Liver (tissue), 9 donors: ENCODE data around the gene CYP2B6. TPM values are rescaled to one million over a fixed set of nuclear protein-coding genes. Genes with fewer than 3 reads are reported as not detected.

Source experiments
- DNase-seq: peaks from one replicate; pipeline ENCODE4 v3.0.0-alpha.2; 2017; ENCODE audit warnings: low spot score
- H3K27ac ChIP-seq, 2 donors: one replicate each; pipeline ENCODE4 v1.7.0; 2013; ENCODE audit warnings: inconsistent platforms in 2 of 2, low read length in 2 of 2, control low read depth in 1 of 2, low read depth in 1 of 2, mild to moderate bottlenecking in 1 of 2
- H3K27me3 ChIP-seq, 4 donors: one replicate each; pipeline versions ENCODE4 v1.6.1 to v1.7.0; 2013; ENCODE audit warnings: low read length in 3 of 4, inconsistent platforms in 1 of 4, mild to moderate bottlenecking in 1 of 4, moderate library complexity in 1 of 4; ENCODE audit not compliant: control insufficient read depth in 4 of 4, insufficient read depth in 4 of 4
- H3K36me3 ChIP-seq, 4 donors: one replicate each; pipeline versions ENCODE4 v1.6.1 to v1.7.0; 2013; ENCODE audit warnings: low read length in 3 of 4, mild to moderate bottlenecking in 3 of 4, low read depth in 1 of 4, moderate library complexity in 1 of 4; ENCODE audit not compliant: control insufficient read depth in 4 of 4, insufficient read depth in 3 of 4
- H3K4me1 ChIP-seq, 4 donors: one replicate each; pipeline versions ENCODE4 v1.6.1 to v1.7.0; 2013; ENCODE audit warnings: low read length in 3 of 4, mild to moderate bottlenecking in 3 of 4, moderate library complexity in 1 of 4; ENCODE audit not compliant: control insufficient read depth in 4 of 4, insufficient read depth in 4 of 4
- H3K4me3 ChIP-seq, 3 donors: one replicate each; pipeline versions ENCODE4 v1.6.1 to v1.7.0; 2013; ENCODE audit warnings: low read length in 3 of 3, control low read depth in 1 of 3, low read depth in 1 of 3, mild to moderate bottlenecking in 1 of 3
- H3K9ac ChIP-seq, 2 donors: one replicate each; pipeline ENCODE4 v1.7.0; 2013; ENCODE audit warnings: low read length in 2 of 2, mild to moderate bottlenecking in 2 of 2, moderate library complexity in 2 of 2, control low read depth in 1 of 2, low read depth in 1 of 2
- H3K9me3 ChIP-seq, 4 donors: one replicate each; pipeline versions ENCODE4 v1.6.1 to v1.7.0; 2013; ENCODE audit warnings: low read length in 3 of 4; ENCODE audit not compliant: control insufficient read depth in 4 of 4
- ATF3 ChIP-seq: IDR thresholded peaks from 2 replicates; pipeline ENCODE4 v1.6.1; 2016; ENCODE audit warnings: antibody characterized with exemption
- CTCF ChIP-seq: fragments of 150-350 bp; IDR thresholded peaks from 2 replicates; pipeline ENCODE4 v1.5.1; 2017; ENCODE audit warnings: improper control_type of control experiment, low read depth, low read length; ENCODE audit not compliant: missing input control
- EGR1 ChIP-seq, 2 donors: IDR thresholded peaks; 2 replicates each; pipeline ENCODE4 v1.6.1; 2016 to 2018; ENCODE audit warnings: antibody characterized with exemption in 2 of 2, low read depth in 2 of 2
- FOXA1 ChIP-seq: IDR thresholded peaks from 2 replicates; pipeline ENCODE4 v1.6.1; 2016; ENCODE audit warnings: antibody characterized with exemption
- FOXA2 ChIP-seq: IDR thresholded peaks from 2 replicates; pipeline ENCODE4 v1.6.1; 2016; ENCODE audit warnings: antibody characterized with exemption
- GABPA ChIP-seq, 2 donors: IDR thresholded peaks in 1 of 2; conservative IDR thresholded peaks in 1 of 2; 2 replicates each; pipeline ENCODE4 v1.6.1; 2016; ENCODE audit warnings: antibody characterized with exemption in 2 of 2, mild to moderate bottlenecking in 1 of 2, moderate library complexity in 1 of 2
- HNF4A ChIP-seq, 2 donors: conservative IDR thresholded peaks; 2 replicates each; pipeline ENCODE4 v1.6.1; 2016; ENCODE audit warnings: antibody characterized with exemption in 2 of 2, mild to moderate bottlenecking in 2 of 2
- HNF4G ChIP-seq: IDR thresholded peaks from 2 replicates; pipeline ENCODE4 v1.6.1; 2016; ENCODE audit warnings: antibody characterized with exemption
- JUND ChIP-seq, 2 donors: IDR thresholded peaks; 2 replicates each; pipeline ENCODE4 v1.6.1; 2016; ENCODE audit warnings: antibody characterized with exemption in 2 of 2
- MAX ChIP-seq: IDR thresholded peaks from 2 replicates; pipeline ENCODE4 v1.6.1; 2016; ENCODE audit warnings: antibody characterized with exemption
- NR2F2 ChIP-seq: IDR thresholded peaks from 2 replicates; pipeline ENCODE4 v1.6.1; 2016; ENCODE audit warnings: antibody characterized with exemption
- RAD21 ChIP-seq, 2 donors: IDR thresholded peaks; 2 replicates each; pipeline ENCODE4 v1.6.1; 2016; ENCODE audit warnings: antibody characterized with exemption in 2 of 2, mild to moderate bottlenecking in 2 of 2
- REST ChIP-seq: IDR thresholded peaks from 2 replicates; pipeline ENCODE4 v1.6.1; 2016; ENCODE audit warnings: antibody characterized with exemption, mild to moderate bottlenecking
- SP1 ChIP-seq: IDR thresholded peaks from 2 replicates; pipeline ENCODE4 v1.6.1; 2018; ENCODE audit warnings: antibody characterized with exemption, mild to moderate bottlenecking
- TAF1 ChIP-seq: conservative IDR thresholded peaks from 2 replicates; pipeline ENCODE4 v1.6.1; 2016; ENCODE audit warnings: antibody characterized with exemption, mild to moderate bottlenecking
- ZBTB33 ChIP-seq: IDR thresholded peaks from 2 replicates; pipeline ENCODE4 v1.6.1; 2016; ENCODE audit warnings: antibody characterized with exemption
- WGBS: extraction: QIAGEN DNeasy Blood & Tissue Kit; methylation state at CpG from one replicate; pipeline ENCODE4 v1.1.7; 2013; 5-methylcytosine and 5-hydroxymethylcytosine counted together
- polyA plus RNA-seq, 2 donors: library from polyadenylated mRNA; stranded (reverse) in 1 of 2; unstranded in 1 of 2; fragments of 200-250 nt in 1 of 2; fragments of >200 nt in 1 of 2; fragmentation: Nextera tagmentation in 1 of 2; extraction: Ambion mirVana in 1 of 2; gene quantifications; one replicate each; pipeline versions ENCODE4 v1.2.1 to v1.2.3, GENCODE V29; 2013 to 2015
- total RNA-seq, 2 donors: library from RNA; depleted of rRNA; stranded (reverse); fragments of >200 nt; gene quantifications; one replicate each; pipeline ENCODE4 v1.2.3, GENCODE V29; 2014
- donor health status: healthy.
- donor health status: healthy.
- donor health status: healthy.
- donor health status: healthy.
- donor health status: healthy.

Gene CYP2B6
- total and polyA plus RNA-seq, 4 donors = 13.0 to 751 (median 16.6) TPM; not detected in 1

- TF ChIP-seq ZBTB33 = no peak
- no peak for TF ChIP-seq NR2F2
- no peak for TF ChIP-seq HNF4G
- no peak for TF ChIP-seq MAX
- TF ChIP-seq FOXA2 = no peak
These were observed 43.5 kb upstream of the CYP2B6 start (continued) for GRCh38 chr19:40947573-40947972.

- TF ChIP-seq NR2F2 (no peak), JUND (IDR thresholded peaks at IDR 0.05) (no peak), TAF1 (no peak), CTCF (no peak), ATF3 (no peak), FOXA1 (no peak), SP1 (no peak), HNF4A (conservative IDR thresholded peaks at IDR 0.05) (no peak), GABPA (IDR thresholded peaks at IDR 0.05 in 1 of 2, conservative IDR thresholded peaks at IDR 0.05 in 1 of 2) (no peak), REST (no peak), ZBTB33 (no peak), FOXA2 (no peak), EGR1 (IDR thresholded peaks at IDR 0.05; ENCODE audit: low read depth in 2 of 2) (no peak), RAD21 (IDR thresholded peaks at IDR 0.05) (no peak)
- H3K36me3 ChIP-seq = peaks cover 0 to 6% (median 4%) of the 10 kb centered on the region in 4 donors
- H3K27ac ChIP-seq = no peak overlapping the region
- no peak overlapping the region for H3K4me3 ChIP-seq
- H3K9me3 ChIP-seq = peaks cover 0 to 9% (median 1%) of the 10 kb centered on the region in 4 donors
- no peaks in the 10 kb centered on the region for H3K4me1 ChIP-seq
- no peak for DNase-seq
- no peak overlapping the region for H3K9ac ChIP-seq
- WGBS = 94% methylated on average over 18 of the region's 18 CpGs
- no peaks in the 10 kb centered on the region for H3K27me3 ChIP-seq
These were observed 42.3 kb upstream of the CYP2B6 start for GRCh38 chr19:40948580-40949299.
